GM19467 (cell line): Measurements from ENCODE around the gene GAS5.

Experiments
- ATAC-seq: cut with Tn5 transposase; IDR thresholded peaks from one replicate; pipeline ENCODE4 v1.9.1; 2021; ENCODE audit warnings: mild to moderate bottlenecking, moderate library complexity; ENCODE audit not compliant: unreplicated experiment

Gene GAS5

DNA sequence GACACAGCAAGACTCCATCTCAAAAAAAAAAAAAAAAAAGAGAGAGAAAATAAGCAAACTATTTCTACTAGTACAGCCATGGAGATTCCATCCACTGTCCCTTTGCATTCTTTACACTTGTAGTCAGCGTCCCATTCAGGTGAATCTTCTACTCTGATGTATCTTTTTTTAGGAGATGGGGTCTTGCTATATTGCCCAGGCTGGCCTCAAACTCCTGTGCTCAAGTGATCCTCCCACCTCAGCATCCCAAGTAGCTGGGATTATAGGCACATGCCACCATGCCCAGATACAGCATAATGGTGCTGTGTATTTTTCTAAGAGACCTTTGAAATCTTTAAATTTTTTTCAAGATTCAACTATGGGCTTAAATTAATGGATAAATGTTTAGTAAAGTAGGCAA is 35.0 kb downstream of the GAS5 start:
- no peak for ATAC-seq

DNA sequence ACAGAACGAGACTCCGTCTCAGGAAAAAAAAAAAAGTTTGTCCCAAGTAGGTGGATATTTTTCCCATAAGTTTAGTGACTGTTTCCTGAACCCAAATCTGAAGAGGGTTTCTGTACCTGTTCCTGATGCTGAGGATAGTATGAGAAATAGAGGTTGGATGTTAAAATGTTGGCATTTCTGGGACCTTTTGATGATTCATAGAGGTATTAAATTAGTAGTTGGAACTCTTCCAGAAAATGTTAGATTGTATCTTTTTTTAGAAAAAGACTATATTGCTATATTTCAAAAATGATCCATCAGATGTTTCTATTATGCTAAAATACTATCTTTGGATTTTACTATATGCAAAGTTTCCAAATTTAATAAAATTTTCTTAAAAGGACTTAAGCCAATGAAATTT is 40.2 kb downstream of the GAS5 start:
- ATAC-seq: no peak

DNA sequence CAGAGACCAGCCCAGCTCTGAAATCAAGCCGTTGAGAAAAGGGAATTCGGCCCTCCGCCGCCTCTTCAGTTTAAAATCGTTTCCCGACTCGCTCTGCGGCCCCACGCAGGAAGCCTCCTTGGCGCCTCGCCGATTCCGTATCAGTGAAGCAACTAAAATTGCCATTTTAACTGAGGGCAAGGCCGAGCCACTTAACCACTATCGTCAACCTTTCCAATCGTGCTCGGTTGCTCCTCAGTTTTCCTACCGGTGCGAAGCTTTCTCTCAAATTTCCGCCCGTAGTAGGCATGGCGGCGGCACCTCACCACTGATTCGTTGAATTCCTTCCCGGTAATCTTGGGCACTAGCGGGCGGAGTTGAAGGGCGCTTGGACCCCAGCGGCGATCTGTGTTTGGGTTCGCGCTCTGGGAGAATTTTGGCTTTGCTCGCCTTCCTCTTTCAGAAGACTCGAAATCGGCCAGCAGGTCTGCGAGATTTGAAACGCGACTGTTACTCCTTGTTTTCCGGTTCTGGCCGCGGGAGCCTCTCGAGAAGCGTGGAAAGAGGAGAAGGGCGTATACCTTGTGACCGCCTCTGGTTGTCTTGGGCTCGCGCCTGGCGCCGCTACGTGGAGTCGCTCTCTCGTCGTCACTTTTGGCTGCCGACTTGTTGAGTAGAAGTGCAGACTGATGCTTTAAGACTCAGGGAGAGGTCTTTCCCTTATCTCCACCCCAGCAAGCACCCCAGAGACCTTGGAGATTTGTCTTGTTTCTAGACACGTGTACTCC is 43.3 kb downstream of the GAS5 start, which contains the start of the genes CENPL and DARS2:
Gene CENPL (minus strand): TSS at position 569 of the 767 bp plus-strand sequence. CDS start 13,584 bp downstream, outside the sequence.
Gene DARS2 (plus strand): TSS at position 359 of the 767 bp plus-strand sequence. CDS start 557 bp downstream, outside the sequence.
- ATAC-seq: peak; percentile 77

DNA sequence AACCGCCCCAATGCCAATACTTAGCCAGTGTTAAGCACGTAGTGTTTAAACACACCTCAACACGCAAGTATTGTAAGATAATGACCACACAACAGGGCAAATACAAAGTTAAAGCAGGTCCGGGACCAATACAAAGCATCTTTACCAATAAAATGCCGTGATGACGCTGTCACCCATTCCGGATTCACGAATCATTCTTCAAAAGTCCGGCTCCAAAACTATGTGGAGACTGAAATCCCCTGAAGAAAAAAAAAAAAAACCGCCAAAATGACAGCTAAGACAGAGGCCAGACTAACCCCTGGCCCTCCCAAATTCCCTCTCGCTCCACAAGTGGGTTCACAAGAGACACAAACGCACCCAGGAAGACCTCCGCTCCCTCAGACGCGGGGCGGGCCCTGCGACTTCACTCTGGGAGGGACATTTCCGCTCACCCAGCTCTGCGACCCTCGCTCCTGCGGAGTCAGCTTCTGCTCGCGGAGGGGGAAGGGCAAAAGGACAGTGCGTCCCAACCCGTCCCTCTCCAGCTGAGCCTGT is 43.9 kb downstream of the GAS5 start:
- ATAC-seq: peak; percentile 48

DNA sequence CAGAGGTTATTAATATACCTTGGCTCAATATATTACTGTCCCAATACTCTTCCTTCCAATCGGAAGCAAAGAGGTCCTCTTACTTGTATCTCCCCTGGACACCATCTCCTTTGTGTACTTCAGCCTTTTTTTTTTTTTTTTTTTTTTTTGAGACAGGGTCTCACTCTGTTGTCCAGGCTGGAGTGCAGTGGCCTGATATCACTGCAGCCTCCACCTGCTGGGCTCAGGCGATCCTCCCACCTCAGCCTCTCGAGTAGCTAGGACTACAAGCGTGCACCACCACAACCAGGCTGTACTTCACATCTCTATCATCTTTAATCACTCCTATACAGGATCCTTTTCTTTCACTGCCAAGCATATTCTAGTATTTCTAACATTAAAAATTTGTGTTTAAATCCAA is 46.1 kb downstream of the GAS5 start:
- ATAC-seq: no peak

DNA sequence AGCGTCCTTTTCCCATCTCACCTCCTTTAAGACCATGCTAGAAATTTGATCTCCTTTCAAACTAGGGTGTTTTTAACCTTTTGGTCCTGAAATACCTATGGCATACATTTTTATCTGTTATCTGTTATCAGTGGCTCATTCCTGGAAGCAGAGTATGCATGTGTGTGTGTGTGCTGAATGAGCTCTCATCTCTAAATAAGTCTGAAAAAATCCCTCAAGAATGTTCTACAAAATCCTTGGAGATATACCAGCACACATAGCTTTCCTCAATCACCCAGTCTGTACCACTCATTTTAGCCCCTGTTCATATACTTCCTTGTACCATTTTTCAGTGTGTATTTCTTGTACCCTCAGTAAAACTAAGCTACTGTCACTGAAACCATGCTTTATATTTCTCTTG is 49.3 kb downstream of the GAS5 start:
- no peak for ATAC-seq
